ENCODE results near the gene TCN2. TPM values are rescaled to one million over a fixed set of nuclear protein-coding genes. Genes with fewer than 3 reads are reported as not detected.
"Not testable (repeated sequence)": the region's sequence is repeated elsewhere in the genome, so short reads cannot be mapped to it uniquely, and the experiment has no call there.

TCN2 gene
- total and polyA plus RNA-seq, 10 donors = 7.3 to 110 (median 48.5) TPM

DNA sequence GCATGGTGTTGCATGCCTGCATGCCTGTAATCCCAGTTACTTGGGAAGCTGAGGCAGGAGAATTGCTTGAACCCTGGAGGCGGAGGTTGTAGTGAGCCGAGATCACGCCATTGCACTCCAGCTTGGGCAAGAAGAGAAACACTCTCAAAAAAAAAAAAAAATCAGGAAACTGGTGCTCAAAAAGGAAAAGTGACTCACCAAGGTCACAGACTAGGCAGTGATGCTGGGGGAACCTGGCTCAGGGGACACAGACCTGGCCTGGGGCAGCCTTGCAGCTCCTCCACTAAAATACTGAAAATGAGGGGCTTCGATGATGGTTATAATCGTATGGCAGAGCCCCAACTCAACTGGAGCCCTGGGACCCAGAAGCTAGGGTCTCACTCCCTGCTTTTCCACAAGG lies 20.5 kb downstream of the TCN2 start:
- peaks cover 0 to 16% (median 0%) of the 10 kb centered on the region in 6 donors for H3K4me1 ChIP-seq
- H3K36me3 ChIP-seq = peaks cover 0 to 39% (median 0%) of the 10 kb centered on the region in 6 donors
- H3K27me3 ChIP-seq (replicated peaks in 1 of 7) = no peaks in the 10 kb centered on the region
- no peaks in the 10 kb centered on the region for H3K9me3 ChIP-seq
- TF ChIP-seq, protein P1, sequence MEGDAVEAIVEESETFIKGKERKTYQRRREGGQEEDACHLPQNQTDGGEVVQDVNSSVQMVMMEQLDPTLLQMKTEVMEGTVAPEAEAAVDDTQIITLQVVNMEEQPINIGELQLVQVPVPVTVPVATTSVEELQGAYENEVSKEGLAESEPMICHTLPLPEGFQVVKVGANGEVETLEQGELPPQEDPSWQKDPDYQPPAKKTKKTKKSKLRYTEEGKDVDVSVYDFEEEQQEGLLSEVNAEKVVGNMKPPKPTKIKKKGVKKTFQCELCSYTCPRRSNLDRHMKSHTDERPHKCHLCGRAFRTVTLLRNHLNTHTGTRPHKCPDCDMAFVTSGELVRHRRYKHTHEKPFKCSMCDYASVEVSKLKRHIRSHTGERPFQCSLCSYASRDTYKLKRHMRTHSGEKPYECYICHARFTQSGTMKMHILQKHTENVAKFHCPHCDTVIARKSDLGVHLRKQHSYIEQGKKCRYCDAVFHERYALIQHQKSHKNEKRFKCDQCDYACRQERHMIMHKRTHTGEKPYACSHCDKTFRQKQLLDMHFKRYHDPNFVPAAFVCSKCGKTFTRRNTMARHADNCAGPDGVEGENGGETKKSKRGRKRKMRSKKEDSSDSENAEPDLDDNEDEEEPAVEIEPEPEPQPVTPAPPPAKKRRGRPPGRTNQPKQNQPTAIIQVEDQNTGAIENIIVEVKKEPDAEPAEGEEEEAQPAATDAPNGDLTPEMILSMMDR (IDR thresholded peaks at IDR 0.05 in 8 of 11, conservative IDR thresholded peaks at IDR 0.05 in 3 of 11) = no peak
- TF ChIP-seq POLR2AphosphoS5 (IDR thresholded peaks at IDR 0.05) = no peak
- no peak for TF ChIP-seq POLR2A (IDR thresholded peaks at IDR 0.05)
- whole genome bisulfite sequencing, 5 donors = 72 to 84% (median 79%) methylated on average over 5 of the region's 5 CpGs
- H3K27ac ChIP-seq = peak overlapping the region in 1 of 8 donors; percentile 0
- intact Hi-C loops (cut with DNase I; ENCODE audit: low total_unique reads) = no loop called here
- no peak overlapping the region for H3K4me3 ChIP-seq
- DNase-seq = no peak

DNA sequence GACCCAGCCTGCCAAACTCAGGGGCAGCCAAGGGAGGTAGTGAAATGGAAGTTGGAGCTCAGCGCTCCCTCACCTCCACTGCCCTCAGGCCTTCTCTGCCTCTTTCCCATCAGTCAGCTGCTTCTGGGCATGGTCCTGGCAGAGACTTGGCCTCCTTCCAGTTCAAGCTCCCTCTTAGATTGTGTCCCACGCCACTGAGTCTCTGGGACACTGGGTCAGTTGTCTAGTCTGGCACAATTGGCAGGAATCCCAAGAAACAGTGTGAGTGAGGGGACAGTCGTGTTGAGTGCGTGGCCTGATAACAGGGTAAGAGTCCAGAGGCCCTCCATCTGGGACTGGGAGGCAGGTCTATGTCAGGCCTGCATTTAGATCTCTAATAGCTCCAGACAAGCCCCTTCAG lies 21.5 kb downstream of the TCN2 start:
- Histone ChIP-seq H3K9me3 (no peaks in the 10 kb centered on the region), H3K27me3 (replicated peaks in 1 of 7) (no peaks in the 10 kb centered on the region), H3K27ac (no peak overlapping the region), H3K4me1 (peaks cover 0 to 16% (median 0%) of the 10 kb centered on the region in 6 donors), H3K36me3 (peaks cover 0 to 29% (median 0%) of the 10 kb centered on the region in 6 donors), H3K4me3 (no peak overlapping the region)
- TF ChIP-seq POLR2A (IDR thresholded peaks at IDR 0.05) (no peak), POLR2AphosphoS5 (IDR thresholded peaks at IDR 0.05) (peak in 1 of 3 donors; percentile 5)
- no peak for DNase-seq
- WGBS, 5 donors = 81 to 96% (median 91%) methylated on average over 4 of the region's 4 CpGs
- intact Hi-C loops (cut with DNase I; ENCODE audit: low total_unique reads) = no loop called here

DNA sequence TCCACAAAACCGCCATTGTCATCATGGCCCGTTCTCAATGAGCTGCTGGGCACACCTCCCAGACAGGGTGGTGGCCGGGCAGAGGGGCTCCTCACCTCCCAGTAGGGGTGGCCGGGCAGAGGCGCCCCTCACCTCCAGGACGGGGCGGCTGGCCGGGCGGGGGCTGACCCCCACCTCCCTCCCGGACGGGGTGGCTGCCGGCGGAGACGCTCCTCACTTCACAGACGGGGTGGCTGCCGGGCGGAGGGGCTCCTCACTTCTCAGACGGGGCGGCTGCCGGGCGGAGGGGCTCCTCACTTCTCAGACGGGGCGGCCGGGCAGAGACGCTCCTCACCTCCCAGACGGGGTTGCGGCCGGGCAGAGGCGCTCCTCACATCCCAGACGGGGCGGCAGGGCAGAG lies 24.5 kb downstream of the TCN2 start:
- H3K27ac ChIP-seq; H3K4me3 ChIP-seq; H3K36me3 ChIP-seq; DNase-seq; intact Hi-C loops (cut with DNase I; ENCODE audit: low total_unique reads); H3K27me3 ChIP-seq (replicated peaks in 1 of 7); H3K9me3 ChIP-seq: not testable (repeated sequence)
- peaks cover 14 to 41% (median 22%) of the 10 kb centered on the region in 6 donors for H3K4me1 ChIP-seq
- WGBS, 5 donors = 84 to 96% (median 94%) methylated on average over 4 to 21 of the region's 31 CpGs

DNA sequence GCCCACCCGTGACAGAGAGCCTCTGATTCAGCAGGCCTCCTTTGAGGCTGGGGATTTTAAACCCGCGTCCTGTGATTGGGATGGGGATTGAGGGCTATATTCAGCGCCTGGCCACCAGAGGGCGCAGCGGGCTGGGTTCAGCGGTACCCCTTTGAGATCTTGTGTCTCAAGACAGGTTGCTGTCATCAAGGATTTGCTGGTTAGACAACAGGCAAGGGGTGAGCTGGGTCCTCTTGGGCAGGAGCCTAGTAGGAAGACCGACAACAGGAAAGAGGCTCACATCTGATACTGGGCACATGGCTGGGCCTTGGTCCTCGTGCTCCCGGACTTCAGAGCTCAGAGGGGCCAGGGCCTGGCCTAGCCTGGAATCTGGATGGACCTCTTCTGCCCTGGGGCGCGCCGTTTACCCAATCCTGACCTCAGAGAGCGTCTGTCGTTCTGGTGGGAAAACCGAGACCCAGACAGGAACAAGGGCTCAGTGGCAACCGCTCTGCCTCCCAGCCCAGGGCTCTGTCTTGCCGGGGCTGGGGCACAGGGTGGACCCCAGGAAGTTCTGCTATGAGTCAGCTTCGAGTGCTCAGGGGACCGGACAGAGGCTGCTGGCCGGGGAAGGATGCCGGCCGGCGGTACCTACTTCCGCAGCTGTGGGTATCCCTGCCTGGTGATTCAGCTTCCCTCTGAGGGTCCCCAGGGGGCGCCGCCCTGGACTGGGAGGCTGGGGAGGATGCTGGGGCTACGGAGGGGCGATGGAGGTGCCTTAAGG lies 27.7 kb downstream of the TCN2 start:
- peaks cover 0 to 5% (median 0%) of the 10 kb centered on the region in 8 donors for H3K9me3 ChIP-seq
- H3K36me3 ChIP-seq = no peaks in the 10 kb centered on the region
- no peaks in the 10 kb centered on the region for H3K27me3 ChIP-seq (replicated peaks in 1 of 7)
- TF ChIP-seq POLR2A (IDR thresholded peaks at IDR 0.05) (no peak), POLR2AphosphoS5 (IDR thresholded peaks at IDR 0.05) (peak; percentile 56 to 63 (median 63))
- TF ChIP-seq, protein P1 (IDR thresholded peaks at IDR 0.05 in 8 of 11, conservative IDR thresholded peaks at IDR 0.05 in 3 of 11) = peak; percentile 81 to 98 (median 96)
- H3K4me3 ChIP-seq = peak overlapping the region; percentile 27 to 70 (median 64)
- H3K4me1 ChIP-seq = peaks cover 21 to 42% (median 33%) of the 10 kb centered on the region in 6 donors
- intact Hi-C loops (cut with DNase I; ENCODE audit: low total_unique reads) = loop anchor here (2.0 kb wide), 2 partner anchors 120 to 286 kb away; no protein-coding TSS in a partner anchor
- WGBS, 5 donors = 4 to 17% (median 7%) methylated on average over 13 to 29 of the region's 29 CpGs
- peak overlapping the region; percentile 86 to 95 (median 90) for H3K27ac ChIP-seq
- DNase-seq = peak; percentile 97

All from spleen (tissue), 11 donors.